GM23338 (cell line): ENCODE measurements around the gene SLC5A11.

ENCODE experiments used
- EZH2phosphoT487 ChIP-seq: fragments of 200-600 bp; sonication (generic); IDR thresholded peaks from one replicate; pipeline ENCODE4 v1.8.1; 2018; ENCODE audit warnings: antibody characterized with exemption; ENCODE audit not compliant: unreplicated experiment
- NANOG ChIP-seq: IDR thresholded peaks from 2 replicates; pipeline ENCODE4 v1.6.1; 2016; ENCODE audit warnings: antibody characterized with exemption, borderline replicate concordance
- POLR2AphosphoS5 ChIP-seq: IDR thresholded peaks from 2 replicates; pipeline ENCODE4 v1.6.1; 2016; ENCODE audit warnings: antibody characterized with exemption, low read depth
- TF ChIP-seq, protein P1 (sequence below), 2 experiments: fragments of 200-600 bp in 1 of 2; sonication (generic) in 1 of 2; conservative IDR thresholded peaks; 2 replicates each; pipeline versions ENCODE4 v1.5.1 to v1.6.1; 2016 to 2017; ENCODE audit warnings: antibody characterized with exemption in 2 of 2, low read depth in 2 of 2, mild to moderate bottlenecking in 2 of 2, moderate library complexity in 1 of 2
- TF ChIP-seq, protein P2 (sequence below): IDR thresholded peaks from one replicate; pipeline ENCODE4 v1.6.1; 2018; ENCODE audit warnings: antibody characterized with exemption; ENCODE audit not compliant: unreplicated experiment

DNA sequence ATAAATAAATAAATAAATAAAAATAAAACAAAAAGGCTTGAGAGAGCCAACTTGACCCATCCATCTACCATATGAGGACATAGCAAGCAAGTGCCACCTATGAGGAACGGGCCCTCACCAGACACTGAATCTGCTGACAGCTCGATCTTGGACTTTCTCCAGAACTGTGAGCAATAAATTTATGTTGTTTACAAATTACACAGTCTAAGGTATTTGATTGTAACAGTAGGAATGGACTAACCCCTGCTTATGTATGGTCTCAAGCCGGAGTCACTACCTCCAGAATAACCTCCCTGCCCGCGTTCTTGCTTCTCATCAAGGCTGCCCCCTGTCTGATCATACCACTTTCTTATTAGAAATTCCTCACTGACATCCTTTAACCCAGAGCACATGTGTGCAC is 9.9 kb downstream of the SLC5A11 start:
- no peak for TF ChIP-seq NANOG
- no peak for TF ChIP-seq POLR2AphosphoS5
- TF ChIP-seq, protein P1, sequence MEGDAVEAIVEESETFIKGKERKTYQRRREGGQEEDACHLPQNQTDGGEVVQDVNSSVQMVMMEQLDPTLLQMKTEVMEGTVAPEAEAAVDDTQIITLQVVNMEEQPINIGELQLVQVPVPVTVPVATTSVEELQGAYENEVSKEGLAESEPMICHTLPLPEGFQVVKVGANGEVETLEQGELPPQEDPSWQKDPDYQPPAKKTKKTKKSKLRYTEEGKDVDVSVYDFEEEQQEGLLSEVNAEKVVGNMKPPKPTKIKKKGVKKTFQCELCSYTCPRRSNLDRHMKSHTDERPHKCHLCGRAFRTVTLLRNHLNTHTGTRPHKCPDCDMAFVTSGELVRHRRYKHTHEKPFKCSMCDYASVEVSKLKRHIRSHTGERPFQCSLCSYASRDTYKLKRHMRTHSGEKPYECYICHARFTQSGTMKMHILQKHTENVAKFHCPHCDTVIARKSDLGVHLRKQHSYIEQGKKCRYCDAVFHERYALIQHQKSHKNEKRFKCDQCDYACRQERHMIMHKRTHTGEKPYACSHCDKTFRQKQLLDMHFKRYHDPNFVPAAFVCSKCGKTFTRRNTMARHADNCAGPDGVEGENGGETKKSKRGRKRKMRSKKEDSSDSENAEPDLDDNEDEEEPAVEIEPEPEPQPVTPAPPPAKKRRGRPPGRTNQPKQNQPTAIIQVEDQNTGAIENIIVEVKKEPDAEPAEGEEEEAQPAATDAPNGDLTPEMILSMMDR (conservative IDR thresholded peaks at IDR 0.05; ENCODE audit: low read depth in 2 of 2): no peak
- TF ChIP-seq EZH2phosphoT487: no peak
- TF ChIP-seq, protein P2, sequence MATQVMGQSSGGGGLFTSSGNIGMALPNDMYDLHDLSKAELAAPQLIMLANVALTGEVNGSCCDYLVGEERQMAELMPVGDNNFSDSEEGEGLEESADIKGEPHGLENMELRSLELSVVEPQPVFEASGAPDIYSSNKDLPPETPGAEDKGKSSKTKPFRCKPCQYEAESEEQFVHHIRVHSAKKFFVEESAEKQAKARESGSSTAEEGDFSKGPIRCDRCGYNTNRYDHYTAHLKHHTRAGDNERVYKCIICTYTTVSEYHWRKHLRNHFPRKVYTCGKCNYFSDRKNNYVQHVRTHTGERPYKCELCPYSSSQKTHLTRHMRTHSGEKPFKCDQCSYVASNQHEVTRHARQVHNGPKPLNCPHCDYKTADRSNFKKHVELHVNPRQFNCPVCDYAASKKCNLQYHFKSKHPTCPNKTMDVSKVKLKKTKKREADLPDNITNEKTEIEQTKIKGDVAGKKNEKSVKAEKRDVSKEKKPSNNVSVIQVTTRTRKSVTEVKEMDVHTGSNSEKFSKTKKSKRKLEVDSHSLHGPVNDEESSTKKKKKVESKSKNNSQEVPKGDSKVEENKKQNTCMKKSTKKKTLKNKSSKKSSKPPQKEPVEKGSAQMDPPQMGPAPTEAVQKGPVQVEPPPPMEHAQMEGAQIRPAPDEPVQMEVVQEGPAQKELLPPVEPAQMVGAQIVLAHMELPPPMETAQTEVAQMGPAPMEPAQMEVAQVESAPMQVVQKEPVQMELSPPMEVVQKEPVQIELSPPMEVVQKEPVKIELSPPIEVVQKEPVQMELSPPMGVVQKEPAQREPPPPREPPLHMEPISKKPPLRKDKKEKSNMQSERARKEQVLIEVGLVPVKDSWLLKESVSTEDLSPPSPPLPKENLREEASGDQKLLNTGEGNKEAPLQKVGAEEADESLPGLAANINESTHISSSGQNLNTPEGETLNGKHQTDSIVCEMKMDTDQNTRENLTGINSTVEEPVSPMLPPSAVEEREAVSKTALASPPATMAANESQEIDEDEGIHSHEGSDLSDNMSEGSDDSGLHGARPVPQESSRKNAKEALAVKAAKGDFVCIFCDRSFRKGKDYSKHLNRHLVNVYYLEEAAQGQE: no peak
